ENCODE results near the gene UBE2F. TPM values are rescaled to one million over a fixed set of nuclear protein-coding genes. Genes with fewer than 3 reads are reported as not detected.

UBE2F gene
- total RNA-seq, 4 donors from 2014 or later: 40.7 to 88.9 (median 64.9) TPM

DNA sequence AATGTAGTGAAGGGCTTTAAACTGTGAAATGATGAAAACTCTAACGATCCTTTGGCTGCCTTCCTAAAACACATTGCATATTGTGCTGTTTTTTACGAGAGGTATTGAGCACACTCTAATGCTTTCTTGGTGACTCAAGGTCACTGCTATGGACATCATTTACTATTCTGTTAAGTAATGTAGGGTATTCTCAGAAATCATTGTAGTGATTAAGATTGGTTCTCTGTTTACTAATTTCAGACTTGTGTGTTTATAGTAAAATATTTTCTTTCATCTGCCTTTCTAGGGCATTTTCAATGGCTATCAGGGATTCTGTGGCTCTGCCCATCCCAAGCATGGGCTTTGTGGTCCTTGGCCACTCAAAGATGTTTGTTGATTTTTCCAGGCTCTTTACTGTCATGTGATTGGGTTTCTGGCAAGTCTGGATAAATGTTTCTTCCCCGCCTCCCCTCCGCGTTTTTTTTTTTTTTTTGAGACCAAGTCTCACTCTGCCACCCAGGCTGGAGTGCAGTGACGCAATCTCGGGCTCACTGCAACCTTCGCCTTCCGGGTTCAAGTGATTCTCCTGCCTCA, 29.3 kb downstream of the UBE2F start:
- no peaks in the 10 kb centered on the region for H3K36me3 ChIP-seq

DNA sequence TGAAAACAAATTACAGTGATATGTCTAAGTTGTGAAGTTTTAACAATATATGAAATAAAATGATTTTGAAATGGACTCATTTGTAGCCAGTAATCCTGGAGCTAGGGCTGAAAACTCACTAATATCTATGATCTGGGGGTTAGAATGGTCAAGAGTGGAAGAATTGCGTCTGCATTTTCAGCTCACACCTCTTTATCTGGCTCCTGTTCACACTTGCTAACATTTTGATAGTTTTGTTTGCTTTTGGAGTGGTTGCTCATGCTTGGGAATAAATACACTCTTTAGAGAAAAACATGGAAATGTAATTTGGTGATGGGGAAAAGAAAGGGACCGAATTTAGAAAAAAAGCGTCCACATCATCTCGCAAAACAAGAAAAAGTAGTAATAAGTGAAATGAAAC, 30.7 kb downstream of the UBE2F start:
- DNase-seq: no peak
- TF ChIP-seq, protein P1, sequence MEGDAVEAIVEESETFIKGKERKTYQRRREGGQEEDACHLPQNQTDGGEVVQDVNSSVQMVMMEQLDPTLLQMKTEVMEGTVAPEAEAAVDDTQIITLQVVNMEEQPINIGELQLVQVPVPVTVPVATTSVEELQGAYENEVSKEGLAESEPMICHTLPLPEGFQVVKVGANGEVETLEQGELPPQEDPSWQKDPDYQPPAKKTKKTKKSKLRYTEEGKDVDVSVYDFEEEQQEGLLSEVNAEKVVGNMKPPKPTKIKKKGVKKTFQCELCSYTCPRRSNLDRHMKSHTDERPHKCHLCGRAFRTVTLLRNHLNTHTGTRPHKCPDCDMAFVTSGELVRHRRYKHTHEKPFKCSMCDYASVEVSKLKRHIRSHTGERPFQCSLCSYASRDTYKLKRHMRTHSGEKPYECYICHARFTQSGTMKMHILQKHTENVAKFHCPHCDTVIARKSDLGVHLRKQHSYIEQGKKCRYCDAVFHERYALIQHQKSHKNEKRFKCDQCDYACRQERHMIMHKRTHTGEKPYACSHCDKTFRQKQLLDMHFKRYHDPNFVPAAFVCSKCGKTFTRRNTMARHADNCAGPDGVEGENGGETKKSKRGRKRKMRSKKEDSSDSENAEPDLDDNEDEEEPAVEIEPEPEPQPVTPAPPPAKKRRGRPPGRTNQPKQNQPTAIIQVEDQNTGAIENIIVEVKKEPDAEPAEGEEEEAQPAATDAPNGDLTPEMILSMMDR (IDR thresholded peaks at IDR 0.05): no peak
- TF ChIP-seq POLR2A (IDR thresholded peaks at IDR 0.05): no peak
- no peak overlapping the region for H3K4me3 ChIP-seq
- H3K36me3 ChIP-seq: no peaks in the 10 kb centered on the region
- H3K9me3 ChIP-seq: no peaks in the 10 kb centered on the region
- H3K4me1 ChIP-seq: no peaks in the 10 kb centered on the region
- H3K27ac ChIP-seq: no peak overlapping the region
- no peaks in the 10 kb centered on the region for H3K27me3 ChIP-seq
- intact Hi-C loops (cut with DNase I; ENCODE audit: low total_unique reads): no loop called here

More for the DNA sequence above, 29.3 kb downstream of the UBE2F start:
- H3K9me3 ChIP-seq: no peaks in the 10 kb centered on the region
- no peak for TF ChIP-seq POLR2A (IDR thresholded peaks at IDR 0.05)
- TF ChIP-seq, protein P1 (IDR thresholded peaks at IDR 0.05): no peak
- H3K27me3 ChIP-seq: no peaks in the 10 kb centered on the region
- intact Hi-C loops (cut with DNase I; ENCODE audit: low total_unique reads): no loop called here
- peak overlapping the region in 1 of 2 donors; percentile 39 for H3K27ac ChIP-seq
- DNase-seq: no peak
- H3K4me1 ChIP-seq: no peaks in the 10 kb centered on the region
- no peak overlapping the region for H3K4me3 ChIP-seq

DNA sequence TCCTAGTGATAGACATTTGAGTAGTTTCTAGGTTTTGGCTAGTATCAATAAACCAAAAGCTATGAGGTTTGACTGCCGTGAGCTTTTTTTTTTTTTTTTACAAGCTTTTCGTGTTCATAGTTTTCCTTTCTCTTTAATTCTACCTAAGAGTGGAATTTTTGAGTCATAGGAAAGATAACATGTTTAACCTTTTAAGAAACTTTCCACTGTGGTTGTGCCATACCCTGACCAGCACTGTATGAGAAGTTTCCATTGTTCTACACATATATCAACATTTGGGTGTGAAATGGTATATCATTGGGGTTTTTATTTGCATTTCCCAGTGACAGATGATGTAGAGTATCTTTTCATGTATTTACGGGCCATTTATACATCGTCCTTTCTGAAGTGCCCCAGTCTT, 31.7 kb downstream of the UBE2F start:
- no peaks in the 10 kb centered on the region for H3K4me1 ChIP-seq
- intact Hi-C loops (cut with DNase I; ENCODE audit: low total_unique reads): no loop called here
- H3K9me3 ChIP-seq: no peaks in the 10 kb centered on the region
- DNase-seq: no peak
- no peaks in the 10 kb centered on the region for H3K27me3 ChIP-seq
- no peak overlapping the region for H3K4me3 ChIP-seq
- no peak overlapping the region for H3K27ac ChIP-seq
- TF ChIP-seq POLR2A (IDR thresholded peaks at IDR 0.05): no peak
- TF ChIP-seq, protein P1 (IDR thresholded peaks at IDR 0.05): no peak
- H3K36me3 ChIP-seq: no peaks in the 10 kb centered on the region

DNA sequence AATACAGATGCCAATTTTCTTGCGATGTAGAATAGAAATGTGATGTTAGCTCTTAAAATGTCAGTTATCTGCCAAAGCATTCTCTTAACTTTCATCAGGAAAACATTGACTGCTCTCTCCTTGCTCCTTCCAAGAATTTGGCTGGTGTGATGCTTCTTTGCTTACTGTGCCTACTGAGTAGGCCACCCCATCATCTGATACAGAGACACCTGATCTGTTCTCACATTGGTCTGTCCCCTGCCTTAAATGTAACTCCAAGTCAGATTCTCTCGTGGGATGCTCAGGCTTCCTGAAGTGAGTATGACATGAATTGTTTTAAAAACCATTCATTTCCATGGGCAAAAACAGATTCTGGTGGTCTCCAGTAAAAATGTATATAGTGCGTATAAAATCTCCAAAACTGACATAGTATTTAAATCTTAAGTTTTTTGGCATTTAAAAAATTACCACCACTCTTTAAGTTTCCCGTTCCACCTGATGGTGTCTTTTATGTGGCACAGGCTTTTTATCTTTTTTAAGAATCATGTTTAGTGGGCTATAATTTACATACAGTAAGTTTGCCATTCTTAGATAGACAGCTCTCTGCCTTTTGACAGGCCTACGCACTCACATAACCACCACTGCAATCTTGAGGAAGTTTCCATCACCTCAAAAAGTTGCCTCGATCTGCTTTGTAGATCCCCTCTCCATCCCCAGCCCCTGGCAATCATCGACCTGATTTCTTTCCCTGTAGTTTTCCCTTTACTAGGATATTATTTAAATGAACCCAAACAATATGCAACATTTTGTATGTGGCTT, 36.6 kb downstream of the UBE2F start:
- Histone ChIP-seq H3K27ac (no peak overlapping the region), H3K27me3 (no peaks in the 10 kb centered on the region), H3K36me3 (no peaks in the 10 kb centered on the region), H3K4me3 (no peak overlapping the region), H3K4me1 (no peaks in the 10 kb centered on the region), H3K9me3 (no peaks in the 10 kb centered on the region)
- intact Hi-C loops (cut with DNase I; ENCODE audit: low total_unique reads): no loop called here
- TF ChIP-seq, protein P1 (IDR thresholded peaks at IDR 0.05): no peak
- TF ChIP-seq POLR2A (IDR thresholded peaks at IDR 0.05): no peak
- DNase-seq: no peak

DNA sequence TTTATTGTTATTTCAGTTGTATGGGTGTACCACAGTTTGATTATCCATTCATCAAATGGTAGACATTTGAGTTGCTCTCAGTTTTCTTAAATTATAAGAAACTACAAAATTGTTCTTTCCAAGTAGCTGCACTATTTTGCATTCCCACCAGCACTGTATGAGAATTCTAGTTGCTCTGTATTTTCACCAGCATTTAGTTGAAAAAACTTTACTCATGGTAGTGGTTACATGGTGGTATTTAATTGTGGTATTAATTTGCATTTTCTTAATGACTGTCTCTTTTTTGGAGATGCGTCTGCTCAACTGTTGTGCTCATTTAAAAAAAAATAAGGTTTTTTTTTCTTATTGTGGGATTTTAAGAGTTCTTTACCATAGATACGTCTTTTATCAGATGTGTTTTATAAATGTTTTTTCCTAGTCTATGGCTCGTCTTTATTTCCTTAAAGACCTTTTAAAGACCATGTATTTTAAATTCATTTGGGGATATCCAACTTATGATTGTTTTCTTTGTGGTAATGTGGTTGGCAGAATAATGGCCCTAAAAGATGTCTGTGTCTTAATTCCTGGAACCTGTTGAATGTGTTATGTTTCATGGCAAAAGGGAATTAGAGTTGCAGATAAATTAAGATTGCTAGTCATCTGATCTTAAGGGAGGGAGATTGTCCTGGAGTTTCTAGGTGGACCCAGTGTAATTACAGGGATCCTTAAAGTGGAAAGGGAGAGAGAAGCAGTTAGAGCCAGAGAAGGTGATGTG, 37.4 kb downstream of the UBE2F start:
- Histone ChIP-seq H3K4me3 (no peak overlapping the region), H3K27ac (no peak overlapping the region), H3K27me3 (no peaks in the 10 kb centered on the region), H3K4me1 (no peaks in the 10 kb centered on the region), H3K36me3 (no peaks in the 10 kb centered on the region), H3K9me3 (no peaks in the 10 kb centered on the region)
- no peak for TF ChIP-seq POLR2A (IDR thresholded peaks at IDR 0.05)
- TF ChIP-seq, protein P1 (IDR thresholded peaks at IDR 0.05): no peak
- no peak for DNase-seq
- intact Hi-C loops (cut with DNase I; ENCODE audit: low total_unique reads): no loop called here

Measured in uterus (tissue), 4 donors.